ENCODE results near the gene CGRRF1.

The CGRRF1 gene

DNA sequence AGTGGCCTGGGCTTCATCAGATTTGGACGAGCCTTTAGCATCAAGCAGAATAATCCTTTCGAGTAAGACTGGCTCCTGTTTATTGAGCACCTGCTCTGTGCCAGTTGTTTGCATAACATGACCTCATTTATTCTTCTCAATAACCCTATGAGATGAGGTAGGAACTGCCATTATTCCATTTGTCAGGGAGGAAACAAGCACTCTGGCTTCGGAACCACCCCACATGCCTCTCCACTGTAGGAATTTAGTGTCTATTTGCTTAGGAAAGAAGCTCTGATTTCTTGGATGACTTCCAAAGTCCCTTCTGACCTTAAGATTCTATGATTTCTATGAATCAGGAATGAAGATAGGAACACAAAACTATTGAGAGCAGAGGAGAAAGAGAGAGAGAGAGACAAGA lies 68.3 kb downstream of the CGRRF1 start:
- DNase-seq (ENCODE audit: low spot score) = no peak

DNA sequence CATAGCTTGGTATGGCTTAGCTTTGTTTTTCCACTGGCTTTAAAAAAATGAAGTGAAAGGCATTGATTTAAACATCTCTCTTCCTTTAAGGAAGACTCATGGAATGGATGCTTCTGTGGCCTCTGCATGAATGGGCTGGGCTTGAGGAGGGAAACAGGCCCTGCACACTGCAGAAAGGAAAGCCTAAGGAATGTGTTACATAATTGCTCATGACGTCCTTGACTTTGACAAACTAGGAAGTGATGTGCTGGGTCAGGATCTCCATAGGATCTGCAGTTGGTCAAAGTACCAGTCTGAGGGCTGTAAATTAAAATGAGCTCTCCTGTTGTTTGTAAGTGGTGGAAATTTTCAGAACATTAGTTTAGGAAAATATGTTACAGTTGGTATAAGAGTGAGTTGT lies 69.9 kb downstream of the CGRRF1 start:
- no peak for DNase-seq (ENCODE audit: low spot score)

DNA sequence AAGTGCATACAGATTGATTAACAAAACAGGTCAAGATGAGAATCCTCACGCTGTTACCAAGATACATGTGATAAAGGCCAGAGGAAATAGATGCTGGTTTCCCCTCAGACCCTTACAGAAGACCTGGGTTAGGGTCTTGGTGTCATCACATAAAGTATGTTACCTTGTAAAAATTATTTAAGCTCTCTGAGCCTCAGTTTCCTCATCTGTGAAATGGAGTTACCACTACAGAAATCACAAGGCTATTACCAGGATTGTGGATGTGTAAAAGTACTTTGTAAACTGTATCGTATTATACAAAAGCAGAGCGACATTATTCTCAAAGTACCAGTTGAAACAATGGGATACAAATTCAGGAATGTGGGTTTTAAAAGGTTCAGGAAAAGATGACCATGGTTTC lies 71.2 kb downstream of the CGRRF1 start:
- no peak for DNase-seq (ENCODE audit: low spot score)

DNA sequence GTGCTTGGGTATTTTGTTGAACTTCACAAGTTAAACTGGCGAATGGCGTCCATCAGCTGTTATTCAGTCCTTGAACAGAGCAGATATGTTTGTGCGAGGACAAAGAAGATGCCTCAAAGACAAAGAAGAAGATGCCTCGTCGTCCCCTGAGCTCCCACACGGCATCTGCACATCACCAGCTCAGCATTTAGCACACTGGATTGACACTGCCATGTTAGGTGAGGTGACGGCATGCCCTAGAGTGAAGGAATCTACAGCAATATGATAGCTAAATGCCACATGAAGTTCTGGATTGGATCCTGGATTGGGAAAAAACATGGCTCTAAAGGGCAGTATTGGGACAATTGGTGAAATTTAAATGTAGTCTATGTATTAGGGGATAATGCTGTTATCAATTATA lies 72.6 kb downstream of the CGRRF1 start:
- no peak for DNase-seq (ENCODE audit: low spot score)

DNA sequence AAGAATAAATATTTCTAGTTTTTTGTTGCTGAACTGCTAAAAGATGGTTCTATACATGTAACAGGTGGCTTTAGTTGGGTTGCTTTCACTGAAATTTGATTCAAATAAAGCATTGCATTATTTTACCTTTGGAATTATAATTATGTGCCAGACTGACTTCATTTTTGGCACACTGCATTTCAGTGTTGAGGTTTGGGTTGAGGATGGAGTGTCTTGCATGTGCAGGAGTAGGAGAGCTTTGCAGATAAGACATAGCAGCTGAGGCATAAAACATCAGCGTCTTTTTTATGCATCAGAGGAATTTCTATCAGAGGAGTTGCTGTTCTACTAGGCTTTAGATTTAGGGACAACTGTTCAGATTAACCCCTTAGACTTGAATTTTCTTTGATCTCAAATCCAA lies 74.4 kb downstream of the CGRRF1 start:
- no peak for DNase-seq (ENCODE audit: low spot score)

DNA sequence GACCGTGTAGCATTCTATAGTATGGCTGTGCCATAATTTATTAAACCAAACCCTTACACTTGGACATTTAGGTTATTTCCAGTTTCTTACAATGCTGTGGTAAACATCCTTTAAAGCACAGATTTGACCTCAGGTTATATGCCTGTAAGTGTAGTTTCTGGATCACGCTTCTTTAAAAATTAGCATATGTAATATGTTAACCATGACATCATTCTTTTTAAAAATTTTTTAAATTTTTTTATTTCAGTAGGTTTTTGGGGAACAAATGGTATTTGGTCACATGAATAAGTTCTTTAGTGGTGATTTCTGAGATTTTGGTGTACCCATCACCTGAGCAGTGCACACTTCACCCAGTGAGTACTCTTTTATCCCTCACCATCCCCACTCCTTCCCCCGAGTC lies 75.5 kb downstream of the CGRRF1 start:
- DNase-seq (ENCODE audit: low spot score) = no peak
